Ureter (tissue), 1 donor: Measurements from ENCODE around the gene PARD3. TPM values are rescaled to one million over a fixed set of nuclear protein-coding genes. Genes with fewer than 3 reads are reported as not detected.

ENCODE experiments used
- DNase-seq: peaks from one replicate; pipeline ENCODE4 v3.0.0-alpha.2; 2020; ENCODE audit warnings: low spot score
- total RNA-seq: library from RNA; stranded (reverse); gene quantifications from one replicate; pipeline ENCODE4 v1.2.4, GENCODE V29; 2023
- donor health status: DM: yes; HTN: yes; CAD: no.

PARD3 gene
- total RNA-seq, 1 donor from 2014 or later: 73.5 TPM

GRCh38 chr10:34254596-34254995, 560.5 kb downstream of the PARD3 start:
- no peak for DNase-seq

- no peak for DNase-seq
Observed at GRCh38 chr10:34252111-34252510, 563.0 kb downstream of the PARD3 start.

DNA sequence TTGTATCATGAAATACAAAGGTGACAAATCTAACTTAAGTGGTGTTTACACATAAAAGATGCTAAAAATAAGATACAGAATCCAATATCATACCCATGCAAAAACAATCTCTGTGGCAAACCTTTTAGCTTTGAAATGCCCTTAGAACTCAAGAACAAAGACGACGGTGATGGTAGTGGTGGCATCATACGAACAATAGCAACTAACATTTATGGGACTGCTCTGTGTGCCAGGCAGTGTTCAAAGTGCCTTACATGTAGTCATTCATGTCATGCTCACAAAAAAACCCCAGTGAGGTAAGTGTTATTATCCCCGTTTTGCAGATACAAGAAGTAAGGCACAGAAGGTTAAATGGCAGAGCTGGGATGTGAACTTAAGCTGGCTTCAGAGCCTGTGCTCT, 563.9 kb downstream of the PARD3 start:
- no peak for DNase-seq

GRCh38 chr10:34250722-34251121, 564.4 kb downstream of the PARD3 start:
- no peak for DNase-seq

GRCh38 chr10:34249634-34250033, 565.5 kb downstream of the PARD3 start:
- no peak for DNase-seq

- DNase-seq: no peak
Observed at GRCh38 chr10:34247560-34247959, 567.5 kb downstream of the PARD3 start.

GRCh38 chr10:34244756-34245484, 570.2 kb downstream of the PARD3 start:
- no peak for DNase-seq

DNA sequence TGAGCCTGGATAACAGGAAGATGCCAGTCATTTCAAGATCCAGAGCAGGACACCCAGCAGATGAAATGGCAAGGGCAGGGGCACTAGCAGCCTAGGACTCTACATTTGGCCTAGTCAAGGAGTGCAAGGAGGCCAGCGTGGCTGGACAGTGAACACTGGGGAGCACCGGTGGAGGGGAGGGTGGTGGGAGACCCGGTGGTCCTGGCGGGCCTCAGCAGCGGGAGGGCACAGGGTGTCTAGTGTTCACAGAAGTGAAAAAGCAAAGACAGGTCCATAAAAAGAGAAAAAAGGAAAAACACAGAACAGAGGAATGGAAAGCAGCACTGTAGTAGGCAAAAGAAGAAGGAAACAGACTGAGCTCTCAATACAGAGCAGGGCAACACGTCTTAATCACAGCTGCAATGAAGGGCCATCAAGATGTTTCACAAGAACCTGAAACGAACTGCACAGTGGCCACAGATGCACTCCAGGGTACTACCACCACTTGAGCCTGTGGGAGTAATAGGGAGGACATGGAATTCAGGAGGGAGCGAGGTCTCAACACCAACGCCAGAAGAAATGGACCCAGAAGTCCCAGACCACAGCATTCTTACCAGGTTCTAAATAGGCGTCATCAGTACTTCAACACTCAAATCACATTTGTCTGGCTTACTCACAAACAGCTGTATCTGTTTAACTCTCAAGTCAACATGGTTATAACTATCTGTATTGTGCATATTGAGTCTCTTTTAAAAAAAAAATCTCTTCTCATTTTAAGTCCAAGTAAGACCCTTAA, 573.7 kb downstream of the PARD3 start:
- DNase-seq: no peak

DNA sequence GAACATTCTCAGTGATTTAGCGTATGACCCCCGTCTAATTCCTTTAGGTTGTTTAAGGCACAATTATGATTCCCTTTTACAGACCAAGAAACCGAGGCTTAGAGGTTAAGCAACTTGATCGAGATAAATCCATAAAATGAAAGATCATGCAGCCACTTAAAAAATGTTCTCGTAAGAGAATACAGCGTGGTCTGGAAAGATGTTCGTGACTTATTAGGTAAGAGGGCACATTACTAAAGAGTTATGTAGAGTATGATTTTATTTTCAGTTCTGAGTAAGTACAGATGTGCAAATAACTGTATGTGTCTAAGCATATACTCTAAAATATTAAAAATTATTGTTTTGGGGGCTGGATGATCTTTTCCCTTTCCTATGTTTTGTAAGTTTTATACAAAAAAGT, 575.1 kb downstream of the PARD3 start:
- no peak for DNase-seq

DNA sequence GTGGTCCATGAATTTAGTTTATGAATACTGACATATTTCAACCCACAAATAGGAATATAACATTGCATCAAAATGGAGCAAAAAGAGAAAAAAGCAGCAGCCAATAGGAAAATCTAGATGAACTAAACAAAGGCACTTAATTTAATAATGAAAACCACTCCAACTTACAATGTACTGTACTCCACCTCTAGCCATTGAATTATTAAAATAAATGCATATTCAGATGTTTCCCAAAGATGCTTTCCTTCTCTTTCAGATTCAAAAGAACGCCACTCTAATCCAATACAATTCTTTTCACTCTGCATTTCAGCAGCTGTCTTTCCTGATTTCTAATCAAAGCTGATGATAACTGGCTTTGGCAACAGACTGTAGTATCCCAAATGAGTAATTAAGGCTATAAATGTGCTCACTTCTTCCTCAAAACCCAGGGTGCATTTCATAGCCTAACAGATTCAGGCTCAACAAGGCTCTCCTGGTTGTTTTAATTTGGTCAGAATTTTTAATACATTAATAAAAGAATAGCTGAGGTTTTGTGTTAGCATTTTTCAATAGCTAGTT, 577.1 kb downstream of the PARD3 start:
- no peak for DNase-seq

- DNase-seq: no peak
Observed at GRCh38 chr10:34236931-34237330, 578.2 kb downstream of the PARD3 start.

DNA sequence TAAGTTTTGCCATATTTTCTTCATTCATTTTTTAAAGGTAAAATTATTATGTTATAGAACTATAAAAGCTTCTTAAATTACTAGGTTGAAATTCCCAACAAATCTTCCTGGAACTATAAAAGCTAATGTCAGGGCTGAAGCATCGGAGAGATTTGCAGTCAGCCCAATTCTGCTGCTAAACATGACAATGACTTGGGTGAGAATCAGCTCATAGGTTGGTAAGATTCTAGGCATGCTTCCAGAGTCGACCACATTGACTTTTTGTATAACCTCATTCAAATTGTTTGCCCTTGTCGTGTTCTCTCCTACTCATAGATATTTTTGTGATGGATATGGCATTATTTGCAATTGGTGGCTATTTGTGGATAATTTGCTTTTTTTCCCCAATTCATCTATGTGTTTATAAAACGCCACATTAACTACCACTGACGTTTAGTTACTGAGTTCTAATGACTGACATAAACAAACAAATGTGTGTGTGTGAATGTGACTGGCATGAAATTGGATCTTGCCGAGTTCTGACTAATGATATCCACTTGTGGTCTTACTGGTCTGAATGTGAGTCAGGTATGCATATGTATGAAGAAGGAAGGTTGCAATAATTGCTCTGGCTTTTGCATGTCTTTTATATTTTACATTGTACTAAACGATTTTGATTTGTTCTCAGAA, 579.8 kb downstream of the PARD3 start:
- DNase-seq: no peak

GRCh38 chr10:34232481-34232880, 582.6 kb downstream of the PARD3 start:
- no peak for DNase-seq

DNA sequence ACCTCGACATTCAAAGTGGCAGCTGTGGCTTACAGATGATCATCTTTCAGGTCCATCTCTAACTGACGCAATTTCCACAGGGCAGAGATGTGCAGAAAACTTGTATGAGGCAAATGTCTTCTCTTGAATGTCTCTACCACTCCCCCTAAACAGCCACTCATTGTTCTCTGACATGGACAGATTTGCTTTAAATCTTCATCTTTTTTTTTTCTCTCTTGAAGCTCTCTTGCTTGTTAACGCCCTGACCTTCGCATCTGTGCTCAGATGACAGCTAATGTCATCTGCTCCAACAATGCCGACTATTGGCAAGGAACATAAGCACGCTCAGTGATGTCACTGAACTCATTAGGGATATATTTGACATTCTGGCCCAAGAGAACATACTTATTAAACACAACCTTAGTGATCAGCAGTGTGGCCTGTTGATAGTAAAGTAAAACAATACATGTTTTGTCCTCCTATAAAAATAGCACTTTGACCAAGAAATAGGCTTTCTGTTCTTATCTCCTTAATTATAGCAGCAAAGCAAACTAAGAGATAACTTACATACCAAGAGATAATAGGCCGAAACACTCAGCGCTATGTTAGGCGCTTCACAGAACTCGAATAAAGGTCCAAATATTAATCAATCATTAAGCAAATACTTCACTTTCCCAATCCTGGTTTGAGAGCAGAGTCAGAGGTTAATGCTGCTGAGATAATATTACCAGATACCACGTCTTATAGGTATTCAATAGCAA, 583.5 kb downstream of the PARD3 start:
- no peak for DNase-seq

DNA sequence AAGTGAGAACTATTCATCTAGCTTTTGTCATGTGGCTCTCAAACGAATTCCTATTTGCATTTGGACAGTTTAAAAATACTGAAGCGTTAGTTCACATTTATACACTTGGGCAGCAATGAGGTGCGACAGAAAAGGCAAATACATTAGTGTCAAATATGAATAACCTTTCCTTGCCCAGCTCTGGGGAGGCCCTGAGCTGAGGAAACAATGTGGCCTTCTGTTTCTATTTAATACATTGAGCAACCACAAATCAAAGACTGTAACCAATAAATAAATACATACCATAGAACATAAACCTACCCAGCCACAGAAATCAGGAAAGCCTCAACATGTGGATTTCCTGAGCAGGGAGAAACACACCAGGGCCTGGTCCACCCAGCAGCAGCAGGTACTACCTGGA, 585.2 kb downstream of the PARD3 start:
- no peak for DNase-seq

GRCh38 chr10:34228066-34228465, 587.0 kb downstream of the PARD3 start:
- DNase-seq: no peak

DNA sequence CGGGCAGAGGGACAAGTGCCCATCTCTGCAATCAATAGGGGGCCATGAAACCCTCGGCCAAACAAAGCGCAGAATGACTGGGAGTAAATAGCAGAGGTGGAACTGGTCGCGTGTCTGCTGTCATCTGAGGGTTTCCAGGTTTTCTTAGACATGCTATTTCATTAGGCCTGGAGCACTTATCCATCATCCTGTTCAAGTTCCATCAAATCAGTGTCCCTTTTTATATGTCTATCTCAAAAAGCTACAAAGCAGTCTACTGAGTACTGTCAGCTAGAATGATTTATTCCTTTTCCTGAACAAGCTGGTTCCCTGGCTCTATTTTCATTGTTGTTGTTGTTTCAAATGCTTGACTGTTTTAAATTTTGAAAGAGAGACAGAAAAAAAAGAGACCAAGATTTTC, 590.5 kb downstream of the PARD3 start:
- DNase-seq: no peak

DNA sequence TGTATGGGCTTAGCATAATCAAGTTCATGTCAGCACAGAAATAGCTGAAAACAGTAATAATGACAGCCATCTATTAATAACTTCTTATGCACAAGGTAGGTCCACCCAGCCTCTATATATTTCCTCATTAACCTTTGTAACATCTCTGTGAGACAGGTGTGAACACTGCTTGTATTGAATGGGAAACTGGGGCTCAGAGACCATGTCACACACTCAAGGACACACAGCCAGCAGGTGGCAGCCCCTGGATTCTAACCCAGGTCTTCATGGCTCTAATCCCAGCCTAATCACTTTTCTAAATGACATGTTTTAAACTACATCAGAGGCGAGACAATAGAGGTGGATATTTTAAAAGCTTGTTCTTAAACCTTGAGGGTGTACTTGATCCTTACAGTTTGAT, 591.4 kb downstream of the PARD3 start:
- no peak for DNase-seq

GRCh38 chr10:34222359-34222758, 592.7 kb downstream of the PARD3 start:
- DNase-seq: no peak

- DNase-seq: no peak
Observed at GRCh38 chr10:34219753-34220548, 595.1 kb downstream of the PARD3 start.

- no peak for DNase-seq
Observed at GRCh38 chr10:34217524-34217923, 597.6 kb downstream of the PARD3 start.
